AG04450 (cell line): Measurements from ENCODE around the gene ATP6V1G2. TPM values are rescaled to one million over a fixed set of nuclear protein-coding genes. Genes with fewer than 3 reads are reported as not detected.
"Not testable (repeated sequence)": the region's sequence is repeated elsewhere in the genome, so short reads cannot be mapped to it uniquely, and the experiment has no call there.

Source experiments
- CTCF ChIA-PET: fragments of 300-600, 350-600 bp; formaldehyde crosslinking; extraction: SDS; loops from one replicate; lab custom pipeline; 2022; ENCODE audit warnings: antibody characterized with exemption, inconsistent platforms; lab: Charles Lee
- POLR2A ChIA-PET: fragments of 350-600 bp; formaldehyde crosslinking; extraction: SDS; loops from one replicate; lab custom pipeline; 2021; ENCODE audit warnings: antibody characterized with exemption, inconsistent platforms; lab: Yijun Ruan, JAX
- DNase-seq: peaks from one replicate; pipeline ENCODE4 v3.0.0-alpha.2; 2011; ENCODE audit warnings: low read depth, low spot score
- H3K27ac ChIP-seq: one replicate; pipeline ENCODE4 v1.5.1; 2012; ENCODE audit warnings: low read depth, low read length, control low read depth
- H3K27me3 ChIP-seq: one replicate; pipeline ENCODE4 v1.6.0; 2012; ENCODE audit warnings: low read length; ENCODE audit not compliant: control insufficient read depth, insufficient read depth
- H3K4me3 ChIP-seq: 2 replicates; pipeline ENCODE4 v1.5.1; 2011; ENCODE audit warnings: mild to moderate bottlenecking, low read depth, low read length, control low read depth
- H3K9me3 ChIP-seq: 2 replicates; pipeline ENCODE4 v1.5.1; 2012; ENCODE audit warnings: low read length; ENCODE audit not compliant: control insufficient read depth, insufficient read depth
- polyA plus RNA-seq: library from polyadenylated mRNA; depleted of rRNA; stranded (reverse); fragments of >200 nt; gene quantifications from 2 replicates; pipeline ENCODE4 v1.2.3, GENCODE V29; 2011
- TF ChIP-seq, protein P1 (sequence below): IDR thresholded peaks from 2 replicates; pipeline ENCODE4 v1.5.1; 2011; ENCODE audit warnings: low read depth, low read length, control low read depth, inconsistent platforms

ATP6V1G2 gene
- polyA plus RNA-seq, 1 experiment: 14.6 TPM

DNA sequence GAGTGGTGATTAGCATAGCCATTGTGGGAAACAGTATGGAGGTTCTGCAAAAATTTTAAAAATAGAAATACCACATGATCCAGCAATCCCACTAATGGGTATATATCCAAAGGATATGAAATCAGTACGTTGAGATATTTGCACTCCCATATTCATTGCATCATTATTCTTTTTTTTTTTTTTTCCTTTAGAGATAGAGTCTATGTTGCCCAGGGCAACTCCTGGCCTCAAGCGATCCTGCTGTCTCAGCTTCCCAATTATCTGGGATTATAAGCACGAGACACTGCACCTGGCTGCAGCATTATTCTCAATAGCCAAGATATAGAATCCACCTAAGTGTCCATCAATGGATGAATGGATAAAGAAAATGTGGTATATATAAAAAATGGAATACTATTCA is 24.6 kb downstream of the ATP6V1G2 start:
- no peak for DNase-seq
- ChIA-PET CTCF (no interaction called here), POLR2A (no interaction called here)
- no peaks in the 10 kb centered on the region for H3K27me3 ChIP-seq
- H3K4me3 ChIP-seq: no peak overlapping the region
- H3K9me3 ChIP-seq: no peaks in the 10 kb centered on the region
- TF ChIP-seq, protein P1, sequence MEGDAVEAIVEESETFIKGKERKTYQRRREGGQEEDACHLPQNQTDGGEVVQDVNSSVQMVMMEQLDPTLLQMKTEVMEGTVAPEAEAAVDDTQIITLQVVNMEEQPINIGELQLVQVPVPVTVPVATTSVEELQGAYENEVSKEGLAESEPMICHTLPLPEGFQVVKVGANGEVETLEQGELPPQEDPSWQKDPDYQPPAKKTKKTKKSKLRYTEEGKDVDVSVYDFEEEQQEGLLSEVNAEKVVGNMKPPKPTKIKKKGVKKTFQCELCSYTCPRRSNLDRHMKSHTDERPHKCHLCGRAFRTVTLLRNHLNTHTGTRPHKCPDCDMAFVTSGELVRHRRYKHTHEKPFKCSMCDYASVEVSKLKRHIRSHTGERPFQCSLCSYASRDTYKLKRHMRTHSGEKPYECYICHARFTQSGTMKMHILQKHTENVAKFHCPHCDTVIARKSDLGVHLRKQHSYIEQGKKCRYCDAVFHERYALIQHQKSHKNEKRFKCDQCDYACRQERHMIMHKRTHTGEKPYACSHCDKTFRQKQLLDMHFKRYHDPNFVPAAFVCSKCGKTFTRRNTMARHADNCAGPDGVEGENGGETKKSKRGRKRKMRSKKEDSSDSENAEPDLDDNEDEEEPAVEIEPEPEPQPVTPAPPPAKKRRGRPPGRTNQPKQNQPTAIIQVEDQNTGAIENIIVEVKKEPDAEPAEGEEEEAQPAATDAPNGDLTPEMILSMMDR: no peak
- H3K27ac ChIP-seq: no peak overlapping the region

DNA sequence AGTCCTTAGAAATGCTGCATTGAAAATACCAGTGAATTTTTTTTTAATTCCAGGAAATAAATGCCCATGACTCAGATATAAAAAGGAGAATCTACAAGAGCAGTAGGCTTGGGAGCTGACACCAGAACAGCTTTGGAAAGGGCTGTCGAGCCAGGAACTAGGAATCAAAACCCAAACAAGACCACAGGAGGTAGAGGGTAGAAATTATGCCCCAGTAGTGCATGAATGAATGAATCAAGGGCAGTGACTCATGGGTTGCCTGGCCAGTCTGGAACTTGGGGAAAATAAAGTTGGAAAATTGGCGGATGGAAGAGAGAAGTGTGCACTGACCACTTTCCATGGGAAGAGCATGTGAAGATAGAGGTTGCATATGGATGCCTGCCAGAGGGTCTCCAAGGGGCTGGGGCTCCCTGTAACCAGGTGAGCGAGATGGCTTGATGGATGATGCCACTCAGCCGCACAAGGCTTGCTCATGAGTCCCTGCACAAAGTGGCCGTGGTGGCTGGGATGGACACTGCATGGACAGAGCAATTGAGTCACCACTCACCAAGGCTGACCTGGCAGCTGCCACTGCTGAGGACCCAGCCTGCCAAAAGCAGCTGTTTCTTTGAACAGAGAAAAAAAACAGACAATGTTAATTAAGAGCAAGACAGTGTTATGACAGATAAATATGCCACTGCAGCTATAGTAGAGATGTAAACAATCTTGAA is 32.8 kb downstream of the ATP6V1G2 start:
- CTCF ChIA-PET: interaction anchor here (0.9 kb wide), 1 partner anchor 85 kb away, joined by 6 read pairs; no protein-coding TSS in a partner anchor
- H3K9me3 ChIP-seq: peaks cover 3% of the 10 kb centered on the region
- H3K4me3 ChIP-seq: no peak overlapping the region
- no peaks in the 10 kb centered on the region for H3K27me3 ChIP-seq
- POLR2A ChIA-PET: interaction anchor here (1.1 kb wide), 1 partner anchor 16 kb away, joined by 4 read pairs; the partner anchor contains the start of gene MCCD1
- TF ChIP-seq, protein P1: no peak
- no peak overlapping the region for H3K27ac ChIP-seq
- no peak for DNase-seq

DNA sequence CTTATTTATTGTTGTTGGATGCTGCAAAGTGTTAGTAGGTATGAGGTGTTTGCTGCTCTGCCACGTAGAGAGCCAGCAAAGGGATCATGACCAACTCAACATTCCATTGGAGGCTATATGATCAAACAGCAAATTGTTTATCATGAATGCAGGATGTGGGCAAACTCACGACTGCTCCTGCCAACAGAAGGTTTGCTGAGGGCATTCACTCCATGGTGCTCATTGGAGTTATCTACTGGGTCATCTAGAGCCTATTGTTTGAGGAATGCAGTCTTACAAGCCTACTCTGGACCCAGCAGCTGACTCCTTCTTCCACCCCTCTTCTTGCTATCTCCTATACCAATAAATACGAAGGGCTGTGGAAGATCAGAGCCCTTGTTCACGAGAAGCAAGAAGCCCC is 36.4 kb downstream of the ATP6V1G2 start:
- ChIA-PET CTCF (no interaction called here), POLR2A (no interaction called here)
- H3K4me3 ChIP-seq: no peak overlapping the region
- H3K9me3 ChIP-seq: peaks cover 3% of the 10 kb centered on the region
- TF ChIP-seq, protein P1: no peak
- no peak overlapping the region for H3K27ac ChIP-seq
- no peak for DNase-seq
- no peaks in the 10 kb centered on the region for H3K27me3 ChIP-seq

DNA sequence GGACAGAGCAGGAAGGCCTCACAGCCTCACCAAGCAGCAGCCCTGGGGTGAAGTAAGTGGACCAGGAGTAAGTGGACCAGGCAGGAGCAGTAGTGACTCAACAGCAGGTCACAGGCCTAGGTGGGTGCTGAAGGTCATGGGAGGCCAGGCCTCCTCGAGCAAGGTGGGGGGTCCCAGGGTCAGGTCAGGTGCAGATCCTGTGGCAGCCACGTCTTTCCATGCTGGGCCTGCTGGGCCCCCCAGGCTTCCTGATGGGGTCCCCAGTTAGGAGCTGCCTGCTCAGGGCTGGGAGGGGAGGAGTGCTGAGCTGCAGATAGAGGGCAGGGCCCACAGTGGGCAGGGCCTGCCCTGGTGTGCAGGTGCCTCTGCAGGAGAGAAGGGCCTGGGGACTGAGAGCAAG is 37.4 kb downstream of the ATP6V1G2 start:
- H3K27me3 ChIP-seq, H3K9me3 ChIP-seq, CTCF ChIA-PET, H3K27ac ChIP-seq, POLR2A ChIA-PET, H3K4me3 ChIP-seq, DNase-seq: not testable (repeated sequence)

DNA sequence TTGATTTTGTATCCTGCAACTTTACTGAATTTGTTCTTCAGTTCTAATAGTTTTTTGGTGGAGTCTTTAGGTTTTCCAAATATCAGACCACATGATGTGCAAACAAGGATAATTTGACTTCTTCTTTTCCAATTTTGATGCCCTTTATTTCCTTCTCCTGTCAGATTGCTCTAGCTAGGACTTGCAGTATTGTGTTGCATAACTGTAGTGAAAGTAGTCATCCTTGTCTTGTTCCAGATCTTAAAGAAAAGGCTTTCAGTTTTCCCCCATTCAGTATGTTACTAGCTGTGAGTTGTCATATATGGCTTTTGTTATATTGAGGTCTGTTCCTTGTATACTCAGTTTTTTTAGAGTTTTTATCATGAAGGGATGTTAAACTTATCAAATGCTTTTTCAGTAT is 43.8 kb downstream of the ATP6V1G2 start:
- ChIA-PET CTCF (interaction anchor here (1.3 kb wide), 1 partner anchor 10 kb away, joined by 3 read pairs; no protein-coding TSS in a partner anchor), POLR2A (no interaction called here)
- Histone ChIP-seq H3K9me3 (no peaks in the 10 kb centered on the region), H3K4me3 (no peak overlapping the region), H3K27ac (no peak overlapping the region), H3K27me3 (no peaks in the 10 kb centered on the region)
- DNase-seq: no peak
- TF ChIP-seq, protein P1: no peak

DNA sequence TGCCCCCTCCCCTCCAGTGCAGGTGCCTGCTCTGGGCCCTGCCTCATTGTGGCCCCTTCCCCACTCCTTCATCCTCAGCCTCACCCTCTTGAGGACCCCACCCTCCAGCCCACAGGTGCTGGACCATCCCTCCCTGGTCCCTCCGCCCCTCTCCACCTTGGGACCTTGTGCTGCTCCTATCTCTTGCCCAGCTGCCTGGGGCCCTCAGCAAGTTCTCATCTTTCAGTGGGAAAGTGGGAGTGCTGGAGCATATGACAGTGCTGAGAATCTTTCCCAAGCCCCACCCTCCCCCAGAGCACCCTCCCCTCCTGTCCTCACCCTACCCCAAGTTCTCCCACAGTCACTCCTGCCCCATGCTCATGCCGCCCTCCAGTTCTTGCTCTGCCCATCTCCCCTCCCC is 46.8 kb downstream of the ATP6V1G2 start:
- H3K27ac ChIP-seq, H3K4me3 ChIP-seq, DNase-seq, H3K27me3 ChIP-seq, H3K9me3 ChIP-seq, POLR2A ChIA-PET, CTCF ChIA-PET: not testable (repeated sequence)
